Measurements from ENCODE around the gene GJA9. TPM values are rescaled to one million over a fixed set of nuclear protein-coding genes. Genes with fewer than 3 reads are reported as not detected.
A peak's percentile ranks its signal among the peaks of the same experiment; 100 is the strongest.

The GJA9 gene
- total and polyA plus RNA-seq, 9 donors = not detected

GRCh38 chr1:38834937-38835827 lies 46.2 kb downstream of the GJA9 start:
- Histone ChIP-seq H3K27me3 (no peaks in the 10 kb centered on the region), H3K4me1 (ENCODE audit: insufficient read depth) (no peaks in the 10 kb centered on the region), H3K9me3 (no peaks in the 10 kb centered on the region), H3K36me3 (no peaks in the 10 kb centered on the region), H3K4me3 (no peak overlapping the region), H3K27ac (no peak overlapping the region)
- DNase-seq = peak in 1 of 5 donors; percentile 37
- 13 to 15% (median 15%) methylated on average over 3 of the region's 3 CpGs for WGBS, 3 donors
- TF ChIP-seq EP300 (IDR thresholded peaks at IDR 0.05) (no peak), POLR2A (IDR thresholded peaks at IDR 0.05) (no peak), CTCF (IDR thresholded peaks at IDR 0.05) (peak; percentile 51 to 64 (median 62))
- intact Hi-C loops (cut with DNase I) = loop anchor here in 2 of 4 donors (10.0 kb wide), 1 partner anchor 800 kb away; no protein-coding TSS in a partner anchor

GRCh38 chr1:38834221-38834782 lies 47.1 kb downstream of the GJA9 start:
- Histone ChIP-seq H3K27me3 (no peaks in the 10 kb centered on the region), H3K27ac (no peak overlapping the region), H3K4me3 (no peak overlapping the region), H3K4me1 (ENCODE audit: insufficient read depth) (no peaks in the 10 kb centered on the region), H3K36me3 (no peaks in the 10 kb centered on the region), H3K9me3 (no peaks in the 10 kb centered on the region)
- TF ChIP-seq POLR2A (IDR thresholded peaks at IDR 0.05) (no peak), EP300 (IDR thresholded peaks at IDR 0.05) (no peak), CTCF (IDR thresholded peaks at IDR 0.05) (no peak)
- no peak for DNase-seq
- intact Hi-C loops (cut with DNase I) = loop anchor here in 2 of 4 donors (10.0 kb wide), 1 partner anchor 800 kb away; no protein-coding TSS in a partner anchor
- 81 to 88% (median 86%) methylated on average over 3 of the region's 3 CpGs for WGBS, 3 donors

GRCh38 chr1:38833146-38833545 lies 48.2 kb downstream of the GJA9 start:
- TF ChIP-seq CTCF (IDR thresholded peaks at IDR 0.05) (no peak), POLR2A (IDR thresholded peaks at IDR 0.05) (no peak), EP300 (IDR thresholded peaks at IDR 0.05) (no peak)
- WGBS, 3 donors = 40 to 49% (median 44%) methylated on average over 3 of the region's 3 CpGs

GRCh38 chr1:38832370-38832734 lies 49.0 kb downstream of the GJA9 start:
- no peaks in the 10 kb centered on the region for H3K27me3 ChIP-seq
- no peaks in the 10 kb centered on the region for H3K9me3 ChIP-seq
- no peak for TF ChIP-seq POLR2A (IDR thresholded peaks at IDR 0.05)
- TF ChIP-seq EP300 (IDR thresholded peaks at IDR 0.05) = no peak
- TF ChIP-seq CTCF (IDR thresholded peaks at IDR 0.05) = no peak
- H3K27ac ChIP-seq = no peak overlapping the region
- H3K36me3 ChIP-seq = no peaks in the 10 kb centered on the region
- H3K4me1 ChIP-seq (ENCODE audit: insufficient read depth) = no peaks in the 10 kb centered on the region
- no peak for DNase-seq
- H3K4me3 ChIP-seq = no peak overlapping the region
- intact Hi-C loops (cut with DNase I) = loop anchor here in 2 of 4 donors (10.0 kb wide), 1 partner anchor 798 kb away; no protein-coding TSS in a partner anchor
- 72 to 88% (median 84%) methylated on average over 3 of the region's 3 CpGs for WGBS, 3 donors

More at GRCh38 chr1:38833146-38833545, 48.2 kb downstream of the GJA9 start:
- Histone ChIP-seq H3K27me3 (no peaks in the 10 kb centered on the region), H3K4me1 (ENCODE audit: insufficient read depth) (no peaks in the 10 kb centered on the region), H3K4me3 (no peak overlapping the region), H3K36me3 (no peaks in the 10 kb centered on the region), H3K27ac (no peak overlapping the region), H3K9me3 (no peaks in the 10 kb centered on the region)
- intact Hi-C loops (cut with DNase I) = loop anchor here in 2 of 4 donors (1.0 to 10.0 kb wide), 2 partner anchors 12 to 798 kb away; no protein-coding TSS in a partner anchor
- DNase-seq = no peak
